Parathyroid adenoma (tissue), 2 donors: ENCODE results near the gene CST2.

Experiments
- H2AFZ ChIP-seq: fragments of 300-600 bp; sonication (generic); one replicate; pipeline ENCODE4 v1.7.0; 2017; ENCODE audit warnings: antibody characterized with exemption, mild to moderate bottlenecking
- H3K27ac ChIP-seq: fragments of 300-600 bp; sonication (generic); one replicate; pipeline ENCODE4 v1.7.0; 2017
- H3K27me3 ChIP-seq: fragments of 300-600 bp; sonication (generic); one replicate; pipeline ENCODE4 v1.7.0; 2017; ENCODE audit warnings: low read length; ENCODE audit not compliant: control insufficient read depth, insufficient read depth
- H3K36me3 ChIP-seq: fragments of 300-600 bp; sonication (generic); one replicate; pipeline ENCODE4 v1.7.0; 2017; ENCODE audit warnings: low read length; ENCODE audit not compliant: control insufficient read depth, insufficient read depth
- H3K4me1 ChIP-seq: fragments of 300-600 bp; sonication (generic); one replicate; pipeline ENCODE4 v1.7.0; 2017; ENCODE audit warnings: control low read depth
- H3K4me2 ChIP-seq: fragments of 300-600 bp; sonication (generic); one replicate; pipeline ENCODE4 v1.7.0; 2017; ENCODE audit warnings: low read length
- H3K4me3 ChIP-seq: fragments of 300-600 bp; sonication (generic); one replicate; pipeline ENCODE4 v1.7.0; 2017; ENCODE audit warnings: low read depth, low read length
- H3K79me2 ChIP-seq: fragments of 300-600 bp; sonication (generic); one replicate; pipeline ENCODE4 v1.7.0; 2017; ENCODE audit warnings: control low read depth
- H3K9ac ChIP-seq: fragments of 300-600 bp; sonication (generic); one replicate; pipeline ENCODE4 v1.7.0; 2017; ENCODE audit warnings: mild to moderate bottlenecking
- H3K9me3 ChIP-seq: fragments of 300-600 bp; sonication (generic); one replicate; pipeline ENCODE4 v1.7.0; 2017; ENCODE audit warnings: low read length; ENCODE audit not compliant: control insufficient read depth
- TF ChIP-seq, protein P1 (sequence below): fragments of 300-600 bp; sonication (generic); IDR thresholded peaks from one replicate; pipeline ENCODE4 v1.7.0; 2017; ENCODE audit warnings: antibody characterized with exemption, mild to moderate bottlenecking
- donor health status: primary hyperparathyroidism.

Gene CST2

DNA sequence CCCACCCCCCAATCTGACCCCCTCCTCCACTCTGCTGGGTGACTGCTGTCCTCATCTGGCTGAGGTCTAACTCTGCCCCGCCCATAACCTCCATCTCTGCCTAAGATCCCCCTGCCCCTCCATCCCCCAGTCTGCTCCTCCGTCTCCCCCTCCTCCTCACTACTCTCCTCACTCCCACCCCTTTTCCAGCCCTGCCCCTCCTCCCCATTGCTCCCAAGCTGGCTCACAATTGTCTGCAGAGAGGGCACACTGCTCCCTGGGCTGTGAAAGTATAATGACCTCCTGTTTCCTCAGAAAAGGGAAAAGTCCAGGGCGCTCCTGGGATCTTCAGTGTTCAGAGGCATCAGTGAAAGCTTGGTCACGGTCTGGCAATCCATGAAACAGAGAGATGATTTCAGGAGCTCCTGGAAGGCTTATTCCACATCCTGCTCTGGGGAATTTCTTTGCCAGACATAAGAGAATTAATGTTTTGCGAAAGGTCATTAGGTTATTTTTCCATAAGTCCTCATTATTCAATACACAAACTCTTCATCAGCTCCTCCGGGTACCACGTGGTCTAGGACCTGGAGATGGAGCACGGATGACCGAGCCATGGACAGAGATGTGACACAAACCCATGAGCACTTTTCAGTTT lies 31.6 kb upstream of the CST2 start:
- Histone ChIP-seq H3K36me3 (no peaks in the 10 kb centered on the region), H2AFZ (no peak overlapping the region), H3K27ac (no peak overlapping the region), H3K4me1 (no peaks in the 10 kb centered on the region), H3K9me3 (no peaks in the 10 kb centered on the region), H3K79me2 (no peaks in the 10 kb centered on the region), H3K4me3 (no peak overlapping the region), H3K27me3 (no peaks in the 10 kb centered on the region), H3K4me2 (no peak overlapping the region), H3K9ac (no peak overlapping the region)
- TF ChIP-seq, protein P1, sequence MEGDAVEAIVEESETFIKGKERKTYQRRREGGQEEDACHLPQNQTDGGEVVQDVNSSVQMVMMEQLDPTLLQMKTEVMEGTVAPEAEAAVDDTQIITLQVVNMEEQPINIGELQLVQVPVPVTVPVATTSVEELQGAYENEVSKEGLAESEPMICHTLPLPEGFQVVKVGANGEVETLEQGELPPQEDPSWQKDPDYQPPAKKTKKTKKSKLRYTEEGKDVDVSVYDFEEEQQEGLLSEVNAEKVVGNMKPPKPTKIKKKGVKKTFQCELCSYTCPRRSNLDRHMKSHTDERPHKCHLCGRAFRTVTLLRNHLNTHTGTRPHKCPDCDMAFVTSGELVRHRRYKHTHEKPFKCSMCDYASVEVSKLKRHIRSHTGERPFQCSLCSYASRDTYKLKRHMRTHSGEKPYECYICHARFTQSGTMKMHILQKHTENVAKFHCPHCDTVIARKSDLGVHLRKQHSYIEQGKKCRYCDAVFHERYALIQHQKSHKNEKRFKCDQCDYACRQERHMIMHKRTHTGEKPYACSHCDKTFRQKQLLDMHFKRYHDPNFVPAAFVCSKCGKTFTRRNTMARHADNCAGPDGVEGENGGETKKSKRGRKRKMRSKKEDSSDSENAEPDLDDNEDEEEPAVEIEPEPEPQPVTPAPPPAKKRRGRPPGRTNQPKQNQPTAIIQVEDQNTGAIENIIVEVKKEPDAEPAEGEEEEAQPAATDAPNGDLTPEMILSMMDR, result no peak

DNA sequence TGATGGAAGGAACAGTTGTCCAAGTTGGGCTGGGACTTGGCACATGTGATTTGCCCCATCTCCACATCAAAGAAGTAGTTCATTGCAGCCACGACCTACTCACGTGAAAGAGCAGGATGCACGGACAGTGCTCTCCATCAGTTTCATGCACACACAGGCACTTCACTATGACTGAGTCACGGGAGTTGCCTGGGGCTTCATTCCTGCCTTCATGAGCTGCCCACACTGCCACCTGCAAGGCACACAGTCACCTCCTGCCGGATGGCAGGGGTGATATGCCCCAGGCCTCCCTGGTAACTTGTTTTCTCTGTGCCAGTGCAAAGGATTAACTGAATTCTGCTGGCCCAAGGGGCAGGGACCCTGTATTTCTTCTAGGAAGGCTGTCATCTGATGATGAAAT lies 30.2 kb upstream of the CST2 start:
- Histone ChIP-seq H2AFZ (no peak overlapping the region), H3K4me3 (no peak overlapping the region), H3K27ac (no peak overlapping the region), H3K4me2 (no peak overlapping the region), H3K79me2 (no peaks in the 10 kb centered on the region), H3K9ac (no peak overlapping the region), H3K36me3 (no peaks in the 10 kb centered on the region), H3K9me3 (no peaks in the 10 kb centered on the region), H3K27me3 (no peaks in the 10 kb centered on the region), H3K4me1 (no peaks in the 10 kb centered on the region)
- TF ChIP-seq, protein P1, result no peak

GRCh38 chr20:23856226-23856625 lies 29.7 kb upstream of the CST2 start:
- Histone ChIP-seq H3K36me3 (no peaks in the 10 kb centered on the region), H3K27ac (no peak overlapping the region), H3K4me1 (no peaks in the 10 kb centered on the region), H3K79me2 (no peaks in the 10 kb centered on the region), H3K9me3 (no peaks in the 10 kb centered on the region), H3K4me3 (no peak overlapping the region), H3K9ac (no peak overlapping the region), H2AFZ (no peak overlapping the region), H3K27me3 (no peaks in the 10 kb centered on the region), H3K4me2 (no peak overlapping the region)
- TF ChIP-seq, protein P1, result no peak

DNA sequence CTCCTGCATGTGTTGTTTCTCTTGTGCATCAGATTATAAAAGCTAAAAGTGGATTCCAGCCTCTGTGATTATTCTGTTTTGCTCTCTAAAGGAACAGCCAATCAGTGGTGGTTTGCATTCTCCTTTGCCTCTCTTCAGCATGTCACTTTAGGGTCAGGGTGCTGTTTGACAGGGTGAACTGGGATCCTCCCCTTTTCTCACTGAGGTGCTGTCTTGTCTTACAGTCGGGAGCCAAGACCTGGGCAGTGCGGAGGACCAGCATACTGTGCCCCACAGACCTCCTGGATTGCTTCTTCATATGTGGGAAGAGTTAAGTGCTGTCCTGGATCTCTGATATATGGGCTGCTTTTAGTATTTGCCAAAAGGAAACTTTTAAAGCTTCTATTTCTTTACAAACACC lies 15.2 kb upstream of the CST2 start:
- H3K36me3 ChIP-seq, result no peaks in the 10 kb centered on the region
- no peaks in the 10 kb centered on the region for H3K4me1 ChIP-seq
- no peak overlapping the region for H2AFZ ChIP-seq
- TF ChIP-seq, protein P1, result no peak
- H3K27me3 ChIP-seq, result no peaks in the 10 kb centered on the region
- H3K79me2 ChIP-seq, result no peaks in the 10 kb centered on the region
- no peak overlapping the region for H3K9ac ChIP-seq
- no peak overlapping the region for H3K27ac ChIP-seq
- no peaks in the 10 kb centered on the region for H3K9me3 ChIP-seq
- no peak overlapping the region for H3K4me2 ChIP-seq
- H3K4me3 ChIP-seq, result no peak overlapping the region

GRCh38 chr20:23835716-23836115 lies 9.2 kb upstream of the CST2 start:
- no peaks in the 10 kb centered on the region for H3K9me3 ChIP-seq
- no peak overlapping the region for H3K9ac ChIP-seq
- no peaks in the 10 kb centered on the region for H3K79me2 ChIP-seq
- H3K27ac ChIP-seq, result no peak overlapping the region
- no peaks in the 10 kb centered on the region for H3K4me1 ChIP-seq
- no peak overlapping the region for H3K4me2 ChIP-seq
- TF ChIP-seq, protein P1, result no peak
- no peak overlapping the region for H3K4me3 ChIP-seq
- no peaks in the 10 kb centered on the region for H3K36me3 ChIP-seq
- no peak overlapping the region for H2AFZ ChIP-seq
- H3K27me3 ChIP-seq, result no peaks in the 10 kb centered on the region
